Natural killer cell treated with Interleukin-12 subunit alpha and Interleukin-12 subunit beta and Interleukin-15 and Interleukin-18, amount 100 ng/mL, for 72 hours (primary cell): ENCODE measurements around the gene P2RX7. TPM values are rescaled to one million over a fixed set of nuclear protein-coding genes. Genes with fewer than 3 reads are reported as not detected.
"Not testable (repeated sequence)": the region's sequence is repeated elsewhere in the genome, so short reads cannot be mapped to it uniquely, and the experiment has no call there.

Experiments
- ATAC-seq, 2 donors: fragments of 150-1000 bp; cut with Tn5 transposase in 1 of 2; sonication (Bioruptor Pico), chemical (Tn5 transposase) in 1 of 2; 2 replicates each; pipeline ENCODE4 v1.10.0; 2021
- DNase-seq: peaks from one replicate; pipeline ENCODE4 v3.0.0; 2022; ENCODE audit warnings: low spot score
- H3K27ac Mint-ChIP-seq, 2 donors: 1 replicate in 1 of 2; 2 replicates in 1 of 2; pipeline ENCODE4 v1.8.0; 2022; ENCODE audit warnings: mixed read lengths in 2 of 2, mild to moderate bottlenecking in 1 of 2, moderate library complexity in 1 of 2
- H3K27me3 Mint-ChIP-seq, 2 donors: 1 replicate in 1 of 2; 2 replicates in 1 of 2; pipeline ENCODE4 v1.8.0; 2022; ENCODE audit warnings: mixed read lengths in 2 of 2
- H3K36me3 Mint-ChIP-seq: one replicate; pipeline ENCODE4 v1.8.0; 2022; ENCODE audit warnings: mixed read lengths
- H3K4me1 Mint-ChIP-seq, 2 donors: 1 replicate in 1 of 2; 2 replicates in 1 of 2; pipeline ENCODE4 v1.8.0; 2022; ENCODE audit warnings: low read depth in 2 of 2, mixed read lengths in 2 of 2, mild to moderate bottlenecking in 1 of 2
- H3K4me3 Mint-ChIP-seq: one replicate; pipeline ENCODE4 v1.8.0; 2022; ENCODE audit warnings: mixed read lengths
- H3K9me3 Mint-ChIP-seq: 2 replicates; pipeline ENCODE4 v1.8.0; 2022; ENCODE audit warnings: mixed read lengths
- total RNA-seq, 2 donors: library from RNA; stranded (reverse); gene quantifications; one replicate each; pipeline ENCODE4 v1.2.3, GENCODE V29; 2022

The P2RX7 gene
- total RNA-seq, 2 donors from 2014 or later: 20.2 to 46.6 TPM

DNA sequence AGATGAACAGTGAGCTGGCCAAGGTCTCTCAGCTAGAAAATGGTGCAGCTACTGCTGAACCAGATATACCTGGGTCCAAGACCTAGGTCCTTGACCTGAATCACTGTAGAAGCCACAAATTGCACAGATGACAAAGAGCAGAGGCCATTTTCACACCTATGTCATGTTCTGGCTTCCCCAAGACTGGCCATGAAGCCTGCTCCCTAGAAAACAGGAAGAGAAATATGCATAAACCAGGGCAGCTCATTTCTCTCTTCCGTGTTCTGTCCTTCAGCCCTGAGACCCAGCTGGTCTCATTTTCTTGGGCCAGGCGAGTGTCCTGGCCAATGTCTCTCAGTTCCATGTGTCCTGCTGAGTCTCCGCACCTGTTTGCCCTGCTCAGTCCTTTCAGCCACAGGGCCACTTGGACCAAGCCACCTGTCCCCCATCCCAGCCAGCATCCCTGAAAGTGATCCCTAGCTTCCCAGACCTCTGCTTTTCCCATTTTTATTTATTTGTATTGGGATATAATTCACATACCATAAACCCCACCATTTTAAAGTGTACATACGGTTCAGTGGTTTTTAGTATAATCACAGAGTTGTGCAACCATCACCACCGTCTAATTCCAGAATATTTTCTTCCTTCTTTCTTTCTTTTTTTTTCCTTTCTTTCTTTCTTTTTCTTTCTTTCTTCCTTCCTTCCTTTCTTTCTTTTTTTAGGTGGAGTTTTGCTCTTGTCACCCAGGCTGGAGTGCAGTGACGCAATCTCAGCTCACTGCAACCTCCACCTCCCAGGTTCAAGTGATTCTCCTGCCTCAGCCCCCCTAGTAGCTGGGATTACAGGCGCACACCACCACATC lies 27.0 kb downstream of the P2RX7 start:
- Mint-ChIP-seq H3K4me1 (peaks cover 27 to 35% of the 10 kb centered on the region in 2 donors), H3K27me3 (no peaks in the 10 kb centered on the region), H3K27ac (peak overlapping the region; percentile 86 to 97), H3K9me3 (peaks cover 4% of the 10 kb centered on the region), H3K36me3 (peaks cover 22% of the 10 kb centered on the region), H3K4me3 (peak overlapping the region; percentile 84)
- DNase-seq: no peak
- peak; percentile 91 to 92 for ATAC-seq

DNA sequence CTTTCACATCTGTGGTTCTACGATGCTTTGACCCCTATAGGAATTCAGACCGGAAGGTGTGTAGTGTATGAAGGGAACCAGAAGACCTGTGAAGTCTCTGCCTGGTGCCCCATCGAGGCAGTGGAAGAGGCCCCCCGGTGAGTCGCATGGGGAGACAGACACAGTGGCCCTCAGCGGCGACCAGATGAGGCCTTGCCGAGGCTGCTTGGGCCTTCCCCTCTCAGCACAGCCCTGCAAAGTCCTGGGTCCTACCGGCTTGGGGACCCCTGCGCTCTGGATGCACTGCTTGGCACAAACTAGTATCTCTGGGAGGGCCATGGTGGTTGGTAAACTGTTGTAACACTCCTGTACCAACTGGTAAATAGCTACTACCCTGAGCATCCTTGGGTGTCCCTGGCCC lies 29.7 kb downstream of the P2RX7 start:
- Mint-ChIP-seq H3K9me3 (peaks cover 4% of the 10 kb centered on the region), H3K4me3 (no peak overlapping the region), H3K4me1 (peaks cover 27 to 34% of the 10 kb centered on the region in 2 donors), H3K36me3 (peaks cover 21% of the 10 kb centered on the region), H3K27me3 (no peaks in the 10 kb centered on the region), H3K27ac (peak overlapping the region in 1 of 2 donors; percentile 33)
- DNase-seq (no peak), ATAC-seq (no peak)

DNA sequence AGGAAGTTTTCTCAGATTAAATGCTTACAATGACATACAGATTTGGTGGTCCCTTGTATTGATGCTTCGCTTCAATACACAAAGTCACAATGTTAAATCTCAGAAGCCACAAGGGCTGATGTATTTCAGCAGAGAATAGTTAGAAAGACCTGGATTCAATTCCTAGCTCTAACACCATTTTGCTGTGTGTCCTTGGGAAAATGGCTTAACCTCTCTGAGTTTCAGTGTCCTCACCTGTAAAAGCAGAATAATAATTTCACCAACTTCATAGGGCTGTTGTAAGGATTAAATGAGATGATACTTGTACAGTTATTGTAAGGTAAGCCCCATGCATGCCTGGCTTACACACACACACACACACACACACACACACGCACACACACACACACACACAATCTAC lies 30.3 kb downstream of the P2RX7 start:
- H3K4me1 Mint-ChIP-seq: peaks cover 27 to 30% of the 10 kb centered on the region in 2 donors
- H3K4me3 Mint-ChIP-seq: no peak overlapping the region
- ATAC-seq (no peak), DNase-seq (no peak)
- H3K9me3 Mint-ChIP-seq: peaks cover 4% of the 10 kb centered on the region
- H3K27me3 Mint-ChIP-seq: no peaks in the 10 kb centered on the region
- H3K36me3 Mint-ChIP-seq: peaks cover 15% of the 10 kb centered on the region
- peak overlapping the region in 1 of 2 donors; percentile 33 for H3K27ac Mint-ChIP-seq

DNA sequence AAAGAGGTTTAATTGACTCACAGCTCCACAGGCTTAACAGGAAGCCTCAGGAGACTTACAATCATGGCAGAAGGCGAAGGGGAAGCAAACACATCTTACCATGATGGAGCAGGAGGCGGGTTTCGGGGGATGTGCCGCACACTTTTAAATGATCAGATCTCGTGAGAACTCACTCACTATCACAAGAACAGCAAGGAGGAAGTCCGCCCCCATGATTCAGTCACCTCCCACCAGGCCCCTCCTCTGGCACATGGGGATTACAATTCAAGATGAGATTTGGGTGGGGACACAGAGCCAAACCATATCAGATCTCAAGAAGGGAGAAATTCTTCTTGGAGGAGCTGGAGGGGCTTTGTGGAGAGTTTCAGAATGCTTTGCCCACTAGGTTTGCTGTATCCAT lies 32.2 kb downstream of the P2RX7 start:
- Mint-ChIP-seq H3K4me1 (peaks cover 15 to 16% of the 10 kb centered on the region in 2 donors), H3K36me3 (peaks cover 11% of the 10 kb centered on the region)

DNA sequence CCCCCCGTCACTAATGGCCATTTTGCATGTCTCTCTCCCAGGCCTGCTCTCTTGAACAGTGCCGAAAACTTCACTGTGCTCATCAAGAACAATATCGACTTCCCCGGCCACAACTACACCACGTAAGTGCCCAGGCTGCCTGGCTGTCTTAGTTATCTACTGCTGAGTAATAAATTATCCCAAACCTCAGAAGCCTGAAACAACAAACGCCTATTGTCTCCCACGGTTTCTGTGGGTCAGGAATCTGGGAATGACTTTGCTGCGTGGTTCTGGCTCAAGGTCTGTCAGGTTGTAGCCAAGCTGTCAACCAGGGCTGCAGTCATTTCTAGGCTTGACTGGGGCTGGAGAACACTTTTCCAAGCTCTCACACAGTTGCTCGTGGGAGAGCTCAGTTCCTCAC lies 32.6 kb downstream of the P2RX7 start:
- Mint-ChIP-seq H3K27ac (no peak overlapping the region), H3K4me3 (no peak overlapping the region), H3K27me3 (no peaks in the 10 kb centered on the region), H3K36me3 (peaks cover 11% of the 10 kb centered on the region), H3K9me3 (no peaks in the 10 kb centered on the region), H3K4me1 (peaks cover 10 to 11% of the 10 kb centered on the region in 2 donors)
- DNase-seq (no peak), ATAC-seq (no peak)

More for the DNA sequence above, 32.2 kb downstream of the P2RX7 start:
- H3K9me3 Mint-ChIP-seq, DNase-seq, H3K27ac Mint-ChIP-seq, H3K27me3 Mint-ChIP-seq, ATAC-seq, H3K4me3 Mint-ChIP-seq: not testable (repeated sequence)

DNA sequence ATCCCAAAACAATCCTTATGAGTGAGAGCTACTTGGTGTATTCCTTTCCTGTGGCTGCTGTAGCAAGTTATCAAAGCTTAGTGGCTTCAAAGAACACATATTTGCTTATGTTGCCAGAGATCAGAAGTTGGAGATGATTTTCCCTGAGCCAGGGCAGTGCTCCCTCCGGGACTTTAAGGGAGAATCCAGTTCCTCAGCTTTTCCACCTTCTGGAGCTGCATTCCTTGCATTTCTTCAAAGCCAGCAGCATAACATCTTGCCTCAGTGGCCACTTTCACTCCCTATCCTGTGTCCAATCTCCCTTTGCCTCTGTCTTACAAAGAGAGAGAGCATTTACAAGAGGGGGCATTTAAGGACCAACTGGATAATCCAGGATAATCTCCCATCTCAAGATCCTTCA lies 33.7 kb downstream of the P2RX7 start:
- Mint-ChIP-seq H3K9me3 (no peaks in the 10 kb centered on the region), H3K36me3 (peaks cover 11% of the 10 kb centered on the region)

DNA sequence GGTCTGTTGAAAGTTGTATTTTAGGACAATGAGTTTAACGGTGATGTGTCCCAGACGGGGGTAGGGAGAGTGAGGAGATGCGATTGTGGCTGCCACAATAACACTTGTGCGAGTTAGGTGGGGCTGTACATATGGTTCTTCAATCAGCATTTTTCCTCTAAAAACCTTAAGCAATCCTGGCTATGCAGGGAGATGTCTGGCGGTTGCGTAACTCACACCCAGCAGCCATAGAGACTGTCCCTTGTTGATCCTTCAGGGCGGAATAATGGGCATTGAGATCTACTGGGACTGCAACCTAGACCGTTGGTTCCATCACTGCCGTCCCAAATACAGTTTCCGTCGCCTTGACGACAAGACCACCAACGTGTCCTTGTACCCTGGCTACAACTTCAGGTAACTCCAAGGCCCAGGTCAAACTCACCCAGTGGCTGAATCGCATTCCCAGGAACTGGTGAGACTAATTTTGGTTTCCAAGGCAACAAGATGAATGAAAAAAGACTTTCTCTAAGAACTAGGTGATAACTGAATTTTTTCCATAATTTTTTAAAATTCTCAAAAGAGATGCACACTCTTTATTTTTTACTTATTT lies 34.6 kb downstream of the P2RX7 start:
- H3K4me1 Mint-ChIP-seq: peaks cover 3 to 6% of the 10 kb centered on the region in 2 donors
- H3K27ac Mint-ChIP-seq: no peak overlapping the region
- no peaks in the 10 kb centered on the region for H3K9me3 Mint-ChIP-seq
- no peak overlapping the region for H3K4me3 Mint-ChIP-seq
- peaks cover 11% of the 10 kb centered on the region for H3K36me3 Mint-ChIP-seq
- DNase-seq: no peak
- ATAC-seq: no peak
- no peaks in the 10 kb centered on the region for H3K27me3 Mint-ChIP-seq

More for the DNA sequence above, 33.7 kb downstream of the P2RX7 start:
- Mint-ChIP-seq H3K4me1 (peaks cover 3 to 6% of the 10 kb centered on the region in 2 donors), H3K4me3 (no peak overlapping the region), H3K27me3 (no peaks in the 10 kb centered on the region), H3K27ac (no peak overlapping the region)
- DNase-seq (no peak), ATAC-seq (no peak)

DNA sequence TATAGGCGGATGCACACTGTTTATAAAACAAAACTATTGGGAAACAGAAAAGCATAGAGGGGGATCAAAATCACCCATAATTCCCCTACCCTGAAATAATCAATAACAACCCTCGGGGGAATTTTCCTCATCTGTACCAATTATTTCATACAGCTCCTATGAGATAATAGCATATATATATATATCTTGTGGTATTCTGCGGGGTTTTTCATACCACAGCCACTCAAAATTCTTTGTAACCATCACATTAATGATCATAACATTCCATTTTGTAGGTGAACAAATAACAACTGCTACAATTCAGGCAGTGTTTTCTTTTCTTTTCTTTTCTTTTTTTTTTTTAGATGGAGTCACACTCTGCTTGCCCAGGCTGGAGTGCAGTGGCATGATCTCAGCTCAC lies 35.3 kb downstream of the P2RX7 start:
- H3K27ac Mint-ChIP-seq: peak overlapping the region in 1 of 2 donors; percentile 1

DNA sequence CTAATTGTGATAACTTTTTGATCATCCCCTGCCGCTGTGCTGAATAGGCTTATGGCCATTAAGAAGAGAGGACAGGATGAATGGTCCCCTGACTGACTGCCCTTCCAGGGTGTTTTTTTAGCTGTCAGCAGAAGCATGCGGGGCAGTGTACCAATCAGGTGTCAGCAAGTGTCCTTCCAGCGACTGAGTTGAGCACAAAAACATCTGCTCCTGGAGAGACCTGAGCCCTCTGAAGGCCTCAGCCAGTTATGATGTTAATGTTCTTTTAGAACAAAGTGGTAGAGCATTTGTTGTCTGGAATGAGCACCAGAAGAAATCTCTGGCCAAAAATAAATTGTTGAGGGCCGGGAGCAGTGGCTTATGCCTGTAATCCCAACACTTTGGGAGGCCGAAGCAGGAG lies 37.5 kb downstream of the P2RX7 start:
- Mint-ChIP-seq H3K36me3 (peaks cover 11% of the 10 kb centered on the region), H3K27me3 (no peaks in the 10 kb centered on the region), H3K4me1 (peaks cover 3 to 6% of the 10 kb centered on the region in 2 donors), H3K27ac (no peak overlapping the region), H3K4me3 (no peak overlapping the region), H3K9me3 (no peaks in the 10 kb centered on the region)
- DNase-seq: no peak
- ATAC-seq: no peak

More for the DNA sequence above, 35.3 kb downstream of the P2RX7 start:
- DNase-seq (no peak), ATAC-seq (no peak)
- H3K27me3 Mint-ChIP-seq: no peaks in the 10 kb centered on the region
- no peaks in the 10 kb centered on the region for H3K9me3 Mint-ChIP-seq
- peaks cover 3 to 6% of the 10 kb centered on the region in 2 donors for H3K4me1 Mint-ChIP-seq
- H3K36me3 Mint-ChIP-seq: peaks cover 11% of the 10 kb centered on the region
- no peak overlapping the region for H3K4me3 Mint-ChIP-seq

DNA sequence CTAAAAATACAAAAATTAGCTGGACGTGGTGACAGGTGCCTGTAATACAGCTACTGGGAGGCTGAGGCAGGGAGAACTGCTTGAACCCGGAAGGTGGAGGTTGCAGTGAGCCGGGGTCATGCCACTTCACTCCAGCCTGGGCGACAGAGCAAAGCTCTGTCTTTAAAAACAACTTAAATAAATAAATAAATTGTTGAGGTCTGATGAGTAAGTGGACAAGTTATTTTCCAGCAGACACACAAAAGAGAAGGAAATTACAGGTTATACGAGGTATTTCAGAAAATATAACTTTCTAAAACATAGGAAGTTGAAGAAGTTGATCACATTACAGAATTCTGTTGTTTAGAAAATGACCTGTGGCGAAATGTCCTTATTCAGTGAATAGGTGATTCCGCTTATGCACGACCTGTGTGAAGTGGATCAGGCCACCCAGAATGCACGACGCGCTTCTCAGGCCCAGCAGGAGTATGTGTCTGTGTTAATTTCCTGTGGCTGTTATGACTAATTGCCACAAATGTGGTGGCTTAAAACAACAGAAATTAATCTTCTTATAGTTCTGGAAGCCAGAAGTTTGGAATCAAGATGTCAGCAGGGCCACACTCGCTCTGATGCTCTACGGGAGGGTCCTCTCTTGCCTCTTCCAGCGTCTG lies 38.1 kb downstream of the P2RX7 start:
- no peak for DNase-seq
- Mint-ChIP-seq H3K4me1 (peaks cover 3 to 6% of the 10 kb centered on the region in 2 donors), H3K36me3 (peaks cover 6% of the 10 kb centered on the region), H3K27ac (peak overlapping the region in 1 of 2 donors; percentile 60), H3K9me3 (no peaks in the 10 kb centered on the region), H3K4me3 (no peak overlapping the region), H3K27me3 (no peaks in the 10 kb centered on the region)
- ATAC-seq: peak; percentile 62 to 63

DNA sequence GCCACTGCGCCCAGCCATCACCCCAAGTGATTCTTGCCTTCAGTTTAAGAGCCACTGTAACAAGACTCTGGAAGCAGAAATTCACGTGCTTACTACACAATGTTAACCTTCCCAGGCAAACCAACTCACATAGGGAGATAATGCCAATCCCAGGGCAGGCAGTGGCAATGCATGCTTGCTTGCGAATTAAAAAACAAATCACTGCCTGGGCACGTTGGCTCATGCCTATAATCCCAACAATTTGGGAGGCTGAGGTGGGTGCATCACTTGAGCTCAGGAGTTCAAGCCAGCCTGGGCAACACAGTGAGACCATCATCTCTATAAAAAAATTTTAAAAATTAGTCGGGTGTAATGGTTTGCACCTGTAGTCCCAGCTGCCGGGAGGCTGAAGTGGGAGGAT lies 39.5 kb downstream of the P2RX7 start:
- no peak for ATAC-seq
- DNase-seq: no peak
- Mint-ChIP-seq H3K4me3 (no peak overlapping the region), H3K36me3 (peaks cover 7% of the 10 kb centered on the region), H3K27ac (peak overlapping the region in 1 of 2 donors; percentile 14), H3K9me3 (no peaks in the 10 kb centered on the region), H3K27me3 (no peaks in the 10 kb centered on the region), H3K4me1 (peaks cover 3 to 6% of the 10 kb centered on the region in 2 donors)

DNA sequence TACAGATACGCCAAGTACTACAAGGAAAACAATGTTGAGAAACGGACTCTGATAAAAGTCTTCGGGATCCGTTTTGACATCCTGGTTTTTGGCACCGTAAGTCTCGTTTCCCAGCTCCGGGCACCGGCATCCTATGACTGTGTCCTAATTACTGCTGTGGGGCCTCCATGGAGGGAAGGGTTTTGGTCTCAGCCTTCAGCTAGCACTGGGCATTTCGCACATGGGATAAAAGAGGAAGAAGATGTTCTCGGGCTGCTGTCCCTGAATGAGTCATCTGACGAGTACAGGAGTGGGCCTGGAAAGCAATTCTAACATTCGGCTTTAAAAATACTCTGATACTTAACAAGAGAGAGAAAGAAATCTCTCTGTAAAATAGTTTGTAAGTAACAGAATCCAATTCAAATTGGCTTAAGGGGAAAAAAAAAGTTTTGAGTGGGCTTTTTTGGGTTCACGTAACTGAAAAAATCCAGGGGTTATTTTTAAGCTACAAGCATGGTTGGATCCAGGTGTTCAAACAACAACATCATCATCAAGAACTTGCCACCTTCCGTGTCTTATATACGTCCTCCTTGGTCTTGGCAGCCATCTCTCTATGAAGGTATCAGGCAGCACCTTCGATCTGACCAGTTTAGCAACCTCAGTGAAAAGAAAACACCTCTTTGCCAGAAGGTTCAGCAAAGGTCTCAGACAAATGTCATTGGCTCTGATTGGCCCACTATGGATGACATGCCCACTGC lies 42.9 kb downstream of the P2RX7 start:
- Mint-ChIP-seq H3K27ac (no peak overlapping the region), H3K4me1 (no peaks in the 10 kb centered on the region), H3K4me3 (no peak overlapping the region), H3K36me3 (peaks cover 4% of the 10 kb centered on the region), H3K9me3 (no peaks in the 10 kb centered on the region), H3K27me3 (no peaks in the 10 kb centered on the region)
- no peak for ATAC-seq
- no peak for DNase-seq

DNA sequence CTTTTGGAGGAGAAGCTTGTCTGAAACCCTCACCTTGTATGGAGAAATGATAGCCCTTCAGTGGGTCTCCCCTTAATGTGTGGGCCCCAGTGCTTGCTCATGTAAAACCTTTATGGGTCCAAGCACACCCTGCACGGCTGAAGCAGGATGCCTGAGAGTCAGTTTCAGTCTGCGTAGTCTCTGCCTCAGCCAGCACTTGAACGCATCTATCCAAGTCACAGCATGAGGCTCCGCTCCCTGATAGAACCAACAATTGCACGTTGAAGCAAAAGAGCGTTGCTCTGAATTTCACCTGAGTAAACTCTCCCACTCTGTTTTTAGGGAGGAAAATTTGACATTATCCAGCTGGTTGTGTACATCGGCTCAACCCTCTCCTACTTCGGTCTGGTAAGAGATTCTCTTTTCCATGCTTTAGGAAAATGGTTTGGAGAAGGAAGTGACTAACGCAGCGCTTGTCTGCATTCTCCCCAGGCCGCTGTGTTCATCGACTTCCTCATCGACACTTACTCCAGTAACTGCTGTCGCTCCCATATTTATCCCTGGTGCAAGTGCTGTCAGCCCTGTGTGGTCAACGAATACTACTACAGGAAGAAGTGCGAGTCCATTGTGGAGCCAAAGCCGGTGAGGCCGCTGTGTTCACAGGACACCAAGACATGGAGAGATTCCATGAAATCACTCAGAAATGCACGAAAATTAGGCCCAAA lies 44.3 kb downstream of the P2RX7 start:
- Mint-ChIP-seq H3K4me3 (no peak overlapping the region), H3K36me3 (peaks cover 5% of the 10 kb centered on the region), H3K27ac (no peak overlapping the region), H3K4me1 (no peaks in the 10 kb centered on the region), H3K9me3 (no peaks in the 10 kb centered on the region), H3K27me3 (no peaks in the 10 kb centered on the region)
- ATAC-seq (no peak), DNase-seq (no peak)
